Measurements from ENCODE around the gene ZBED6.
"Not testable (repeated sequence)": the region's sequence is repeated elsewhere in the genome, so short reads cannot be mapped to it uniquely, and the experiment has no call there.

DNA sequence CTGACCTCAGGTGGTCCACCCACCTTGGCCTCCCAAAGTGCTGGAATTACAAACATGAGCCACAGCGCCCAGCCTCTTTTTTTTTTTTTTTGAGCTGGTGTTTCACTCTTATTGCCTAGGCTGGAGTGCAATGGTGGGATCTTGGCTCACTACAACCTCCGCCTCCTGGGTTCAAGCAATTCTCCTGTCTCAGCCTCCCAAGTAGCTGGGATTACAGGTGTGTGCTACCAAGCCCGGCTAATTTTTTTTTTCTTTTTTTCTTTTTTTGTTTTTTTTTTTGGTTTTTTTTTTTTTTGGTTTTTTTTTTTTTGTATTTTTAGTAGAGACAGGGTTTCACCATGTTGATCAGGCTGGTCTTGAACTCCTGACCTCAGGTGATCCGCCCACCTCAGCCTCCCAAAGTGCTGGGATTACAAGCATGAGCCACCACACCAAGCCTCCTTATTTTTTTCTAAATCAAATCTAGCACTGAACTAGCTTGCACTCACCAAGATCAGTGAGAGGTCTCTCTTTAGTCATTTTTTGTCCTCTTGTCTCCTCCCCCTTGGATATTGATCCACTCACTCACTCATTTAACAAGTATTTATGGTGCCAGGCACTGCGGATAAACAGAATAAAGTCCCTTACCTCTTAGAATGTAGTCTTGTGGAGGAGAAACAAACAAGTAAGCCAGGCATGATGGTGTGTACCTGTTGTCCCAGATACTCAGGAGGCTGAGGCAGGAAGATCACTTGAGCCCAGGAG, 43.6 kb upstream of the ZBED6 start:
- not testable (repeated sequence) for TF ChIP-seq POLR2AphosphoS5 (IDR thresholded peaks at IDR 0.05; ENCODE audit: borderline replicate concordance, low read depth, low read length); EZH2 (IDR thresholded peaks at IDR 0.05)

All from SK-N-MC (cell line).